BJ (cell line): ENCODE measurements around the gene CARD19. TPM values are rescaled to one million over a fixed set of nuclear protein-coding genes. Genes with fewer than 3 reads are reported as not detected.

ENCODE experiments used
- CTCF ChIA-PET: fragments of 350-600 bp; formaldehyde crosslinking; extraction: SDS; loops from one replicate; lab custom pipeline; 2021; ENCODE audit warnings: antibody characterized with exemption, inconsistent platforms; lab: Yijun Ruan, JAX
- POLR2A ChIA-PET: fragments of 300-600 bp; sonication (Branson Sonifier 250); formaldehyde crosslinking; extraction: SDS; loops from one replicate; lab custom pipeline; 2021; ENCODE audit warnings: antibody characterized with exemption; lab: Charles Lee
- DNase-seq: peaks from one replicate; pipeline ENCODE4 v3.0.0-alpha.2; 2011; ENCODE audit warnings: low read depth
- H3K27me3 ChIP-seq: 2 replicates; pipeline ENCODE4 v1.6.0; 2011; ENCODE audit warnings: low read length; ENCODE audit not compliant: control insufficient read depth, insufficient read depth
- H3K36me3 ChIP-seq: 2 replicates; pipeline ENCODE4 v1.5.1; 2011; ENCODE audit warnings: low read length; ENCODE audit not compliant: control insufficient read depth, insufficient read depth
- H3K4me3 ChIP-seq: 2 replicates; pipeline ENCODE4 v1.5.1; 2011; ENCODE audit warnings: low read depth, mild to moderate bottlenecking, control low read depth, low read length
- CTCF ChIP-seq: IDR thresholded peaks from 2 replicates; pipeline ENCODE4 v1.5.1; 2011; ENCODE audit warnings: low read depth, mild to moderate bottlenecking, control low read depth, inconsistent platforms, low read length, moderate library complexity; ENCODE audit not compliant: insufficient read depth
- polyA plus RNA-seq: library from polyadenylated mRNA; depleted of rRNA; stranded (reverse); fragments of >200 nt; gene quantifications from 2 replicates; pipeline ENCODE4 v1.2.3, GENCODE V29; 2011

The CARD19 gene
- polyA plus RNA-seq, 1 experiment: 69.3 TPM

GRCh38 chr9:93052791-93053540 lies 43.1 kb upstream of the CARD19 start:
- ChIA-PET CTCF (no interaction called here), POLR2A (no interaction called here)
- no peak for TF ChIP-seq CTCF
- no peaks in the 10 kb centered on the region for H3K36me3 ChIP-seq
- DNase-seq: no peak
- H3K27me3 ChIP-seq: no peaks in the 10 kb centered on the region
- no peak overlapping the region for H3K4me3 ChIP-seq

- no peak for TF ChIP-seq CTCF
- H3K27me3 ChIP-seq: no peaks in the 10 kb centered on the region
- DNase-seq: no peak
- CTCF ChIA-PET: interaction anchor here (0.6 kb wide), 1 partner anchor 367 kb away, joined by 3 read pairs; no protein-coding TSS in a partner anchor
- no peak overlapping the region for H3K4me3 ChIP-seq
- no peaks in the 10 kb centered on the region for H3K36me3 ChIP-seq
- POLR2A ChIA-PET: no interaction called here
These were observed 42.2 kb upstream of the CARD19 start for GRCh38 chr9:93053781-93054331.

- POLR2A ChIA-PET: no interaction called here
- Histone ChIP-seq H3K4me3 (no peak overlapping the region), H3K36me3 (no peaks in the 10 kb centered on the region), H3K27me3 (no peaks in the 10 kb centered on the region)
- no peak for DNase-seq
- CTCF ChIA-PET: interaction anchor here (1.2 kb wide), 1 partner anchor 16 kb away, joined by 3 read pairs; no protein-coding TSS in a partner anchor
- no peak for TF ChIP-seq CTCF
These were observed 41.0 kb upstream of the CARD19 start for GRCh38 chr9:93054758-93055704.

GRCh38 chr9:93057042-93057702 lies 38.8 kb upstream of the CARD19 start:
- ChIA-PET POLR2A (no interaction called here), CTCF (no interaction called here)
- Histone ChIP-seq H3K36me3 (no peaks in the 10 kb centered on the region), H3K4me3 (no peak overlapping the region), H3K27me3 (no peaks in the 10 kb centered on the region)
- TF ChIP-seq CTCF: no peak
- DNase-seq: no peak
